ENCODE results near the gene FBXO9.

Gene FBXO9

GRCh38 chr6:53130569-53131290 is 65.5 kb downstream of the FBXO9 start:
- DNase-seq (ENCODE audit: low read depth in 2 of 2, low spot score in 1 of 2), result no peak

DNA sequence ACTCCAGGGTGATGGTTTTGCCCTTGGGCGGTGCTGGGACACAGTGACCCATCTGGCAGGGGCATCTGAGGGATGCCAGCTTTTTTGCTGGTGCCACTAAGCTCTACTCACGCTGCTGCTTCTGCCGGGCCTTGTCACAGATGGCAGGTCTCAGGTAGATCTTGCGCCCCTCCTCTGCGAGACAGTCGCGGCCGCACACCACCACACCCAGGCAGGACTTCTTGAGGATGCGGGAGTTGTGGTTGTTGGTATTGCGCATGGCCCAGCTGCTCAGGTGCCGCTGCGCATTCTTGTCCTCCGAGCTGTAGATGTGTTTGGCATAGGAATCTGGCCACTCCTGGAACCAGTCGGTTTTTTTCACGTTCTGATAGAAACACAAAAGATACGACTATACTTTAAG is 68.8 kb downstream of the FBXO9 start:
- no peak for DNase-seq (ENCODE audit: low read depth in 2 of 2, low spot score in 1 of 2)

- DNase-seq (ENCODE audit: low read depth in 2 of 2, low spot score in 1 of 2), result no peak
Observed at GRCh38 chr6:53134601-53135235, 69.5 kb downstream of the FBXO9 start.

DNA sequence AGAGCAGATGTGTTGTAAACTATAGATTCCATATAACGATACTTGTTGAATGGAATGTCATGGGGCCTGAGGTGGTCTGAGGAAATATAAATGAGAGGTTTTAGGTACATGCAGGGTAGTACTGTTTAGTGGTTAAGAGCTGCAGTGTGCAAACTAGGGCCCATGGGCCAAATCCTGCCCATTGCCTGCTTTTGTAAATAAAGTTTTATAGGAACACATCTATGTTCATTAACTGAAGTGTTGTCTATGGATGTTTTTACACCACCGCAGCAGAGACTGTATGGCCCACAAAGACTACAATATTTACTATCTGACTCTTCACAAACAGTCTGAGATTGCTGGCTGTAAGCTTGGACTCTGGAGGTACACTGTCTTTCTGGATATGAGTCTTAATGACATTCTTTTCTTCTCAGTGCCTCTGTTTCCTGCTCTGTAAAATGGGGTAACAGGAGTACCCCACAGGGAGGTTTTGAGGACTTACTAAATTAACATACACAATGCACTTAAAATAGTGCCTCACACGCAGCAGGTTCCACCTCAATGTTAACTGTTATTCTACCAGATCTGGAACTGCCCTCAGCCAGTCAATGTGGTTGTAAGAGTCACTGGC is 70.9 kb downstream of the FBXO9 start:
- DNase-seq (ENCODE audit: low read depth in 2 of 2, low spot score in 1 of 2), result no peak

GRCh38 chr6:53139841-53140413 is 74.7 kb downstream of the FBXO9 start:
- no peak for DNase-seq (ENCODE audit: low read depth in 2 of 2, low spot score in 1 of 2)

DNA sequence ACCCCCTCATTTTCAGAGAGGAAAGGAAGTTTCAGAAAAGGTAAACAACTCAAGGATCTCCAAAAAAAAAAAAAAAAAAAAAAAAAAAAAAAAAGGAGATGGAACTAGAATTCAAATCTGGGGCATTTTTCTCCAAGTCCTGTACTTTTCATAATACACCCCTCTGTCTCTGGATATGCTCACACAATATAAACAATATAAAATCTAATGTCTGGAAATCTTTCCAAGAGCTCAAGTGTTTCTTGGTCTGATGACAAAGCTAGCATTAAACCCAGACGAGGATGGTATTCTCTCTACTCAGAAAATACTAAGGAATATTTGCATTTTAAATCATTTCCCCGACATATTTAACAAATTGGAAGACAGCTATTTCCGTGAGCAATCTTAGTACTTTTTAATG is 77.6 kb downstream of the FBXO9 start:
- no peak for DNase-seq (ENCODE audit: low read depth in 2 of 2, low spot score in 1 of 2)

- no peak for DNase-seq (ENCODE audit: low read depth in 2 of 2, low spot score in 1 of 2)
Observed at GRCh38 chr6:53143710-53144109, 78.5 kb downstream of the FBXO9 start.

- no peak for DNase-seq (ENCODE audit: low read depth in 2 of 2, low spot score in 1 of 2)
Observed at GRCh38 chr6:53144802-53145201, 79.6 kb downstream of the FBXO9 start.

- no peak for DNase-seq (ENCODE audit: low read depth in 2 of 2, low spot score in 1 of 2)
Observed at GRCh38 chr6:53148684-53149083, 83.5 kb downstream of the FBXO9 start, which contains the start of gene GCM1. Gene GCM1, minus strand, starts transcription at chr6:53148841. Its CDS starts 3,209 bp downstream, at chr6:53145632.

All from stimulated activated CD8-positive, alpha-beta memory T cell treated with anti-CD3 and anti-CD28 coated beads, Interleukin-4, amount 100 ng/mL, for 1 hour (primary cell).